ENCODE measurements around the gene KCNE1.
"Not testable (repeated sequence)": the region's sequence is repeated elsewhere in the genome, so short reads cannot be mapped to it uniquely, and the experiment has no call there.

KCNE1 gene

DNA sequence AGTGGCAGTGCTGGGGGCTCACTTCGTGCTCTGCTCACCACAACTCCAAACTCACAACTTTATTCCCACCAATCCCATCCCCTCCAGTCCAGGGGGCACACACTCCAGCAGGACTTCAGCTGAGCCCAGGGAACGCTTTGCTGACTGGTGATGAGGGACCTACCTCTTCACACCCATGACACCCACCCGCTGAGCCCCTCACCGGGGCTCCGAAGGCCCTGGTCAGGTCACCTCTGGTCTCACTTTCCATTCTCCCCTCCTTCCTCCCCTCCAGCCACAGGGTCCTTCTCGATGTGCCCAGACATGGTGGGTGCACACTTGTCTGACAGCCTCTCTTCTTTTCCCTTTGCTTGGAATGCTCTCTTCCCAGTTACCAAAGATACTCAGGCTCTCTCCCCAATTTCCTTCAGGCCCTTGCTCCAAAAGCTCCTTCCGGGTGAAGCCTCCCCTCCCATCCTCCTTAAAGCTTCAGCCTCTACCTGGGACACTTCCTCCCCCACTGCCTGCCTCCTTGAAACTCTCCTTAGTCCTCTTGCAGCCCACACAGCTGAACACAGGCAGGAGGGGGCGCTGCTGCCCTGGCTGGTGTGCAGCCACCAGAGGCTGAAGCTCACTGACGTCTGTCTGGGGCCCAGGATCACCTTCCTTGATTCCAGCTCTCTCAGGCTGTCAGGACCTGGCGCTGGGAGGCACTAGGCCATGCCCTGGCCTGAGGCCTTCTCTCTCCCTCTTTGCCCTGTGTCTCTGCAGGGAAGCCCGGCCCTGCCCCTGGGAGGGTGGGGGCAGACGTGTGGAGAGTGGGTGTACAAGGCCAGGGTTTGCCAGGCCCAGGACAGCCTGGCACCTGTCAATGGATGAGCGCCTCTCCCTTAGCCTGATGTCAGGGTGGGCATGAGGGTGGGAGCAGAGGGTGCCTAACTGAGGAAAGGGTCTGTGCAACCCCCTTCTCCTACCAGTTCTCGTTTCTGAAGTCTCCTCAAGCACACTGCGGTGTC, 1.6 kb downstream of the KCNE1 start:
- peak; percentile 81 for DNase-seq

GRCh38 chr21:34509151-34509550, 2.9 kb downstream of the KCNE1 start:
- no peak for DNase-seq

GRCh38 chr21:34504595-34504994, 7.4 kb downstream of the KCNE1 start:
- DNase-seq = no peak

DNA sequence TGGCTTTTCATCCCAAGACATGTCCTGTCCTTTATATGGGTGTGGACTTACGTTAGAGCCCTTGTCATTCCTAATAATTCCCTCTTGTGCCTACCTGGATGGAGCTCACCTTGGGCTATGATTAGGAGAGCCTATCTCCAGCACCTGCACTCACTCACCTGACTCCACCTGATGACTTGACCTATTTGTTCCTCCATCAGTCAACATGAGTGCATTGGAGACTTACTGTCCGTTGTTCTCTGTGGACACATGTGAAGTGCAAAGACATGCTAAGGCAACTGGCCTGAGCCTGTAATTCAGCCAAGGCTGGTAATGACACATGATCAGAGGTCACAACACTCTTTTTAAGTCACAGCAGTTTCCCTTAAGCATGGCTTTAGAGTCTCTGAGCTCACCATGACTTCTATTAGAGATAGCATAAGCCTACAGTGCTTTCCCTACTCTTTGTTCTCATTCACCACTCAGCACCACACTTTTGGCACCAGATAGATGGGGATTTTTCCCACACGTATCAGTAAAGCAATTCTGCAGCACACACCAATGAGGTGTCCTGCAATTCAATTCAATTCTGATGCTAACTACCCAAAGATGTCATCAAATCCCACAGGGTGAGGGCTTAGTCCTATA, 9.4 kb downstream of the KCNE1 start:
- DNase-seq = no peak

- no peak for DNase-seq
These were observed 10.3 kb downstream of the KCNE1 start for GRCh38 chr21:34501716-34502115.

DNA sequence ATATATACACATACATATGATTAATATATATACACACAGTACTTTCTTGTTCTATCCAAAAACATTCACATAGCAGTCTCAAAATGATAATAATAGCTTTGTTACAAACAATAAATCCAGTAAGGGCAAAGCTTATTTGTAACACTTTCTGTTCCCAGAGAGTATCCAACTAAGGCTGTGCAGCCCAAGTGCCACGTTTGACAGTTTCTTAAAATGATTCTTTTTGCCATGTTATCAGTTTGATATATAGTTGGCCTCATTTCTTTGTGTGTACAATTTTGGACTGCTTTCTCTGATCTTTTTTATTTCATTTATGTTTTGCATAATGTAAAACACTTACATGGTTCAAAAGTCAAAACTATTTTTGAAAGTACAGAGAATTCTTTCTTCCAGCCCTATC, 11.8 kb downstream of the KCNE1 start:
- no peak for DNase-seq

DNA sequence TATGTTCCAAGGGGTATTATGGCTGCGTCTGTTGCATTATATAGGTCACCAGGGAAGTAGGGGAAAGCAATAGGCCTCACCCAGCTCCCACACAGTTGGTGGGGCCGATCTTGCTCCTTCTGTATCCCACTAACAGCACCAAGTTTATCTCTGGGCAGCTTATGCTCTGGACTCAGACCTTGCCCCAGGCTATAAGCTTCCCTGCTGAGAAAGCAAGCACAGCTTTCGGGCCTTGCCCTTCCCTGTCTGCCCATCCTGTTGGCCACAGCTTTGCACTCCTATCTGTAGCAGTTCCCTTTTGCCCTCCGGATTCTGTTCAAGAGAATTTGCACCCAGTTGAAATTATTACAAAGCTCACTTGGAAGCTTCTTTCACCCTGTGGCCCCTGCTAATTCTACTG, 12.9 kb downstream of the KCNE1 start:
- no peak for DNase-seq

DNA sequence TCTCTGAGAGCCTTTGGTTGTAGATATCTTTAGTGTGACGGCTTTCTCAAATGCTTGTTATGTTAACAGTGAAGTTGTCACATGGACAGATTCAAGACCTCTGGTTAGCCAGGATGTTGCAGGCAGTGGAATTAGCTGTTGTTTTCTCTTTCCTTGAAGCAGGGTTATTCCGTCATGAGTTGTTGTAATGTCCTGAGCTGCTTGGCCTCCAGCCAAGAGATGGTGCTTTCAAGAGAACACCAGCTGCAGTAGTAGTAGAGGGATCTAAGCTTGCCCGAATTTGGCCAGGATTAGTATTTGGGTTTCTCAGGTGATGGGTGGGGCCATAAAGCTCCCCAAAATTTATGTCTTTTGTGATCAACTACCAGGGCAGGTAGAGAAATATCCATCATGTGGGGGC, 13.4 kb downstream of the KCNE1 start:
- no peak for DNase-seq

GRCh38 chr21:34483854-34484253, 28.2 kb downstream of the KCNE1 start:
- not testable (repeated sequence) for DNase-seq

DNA sequence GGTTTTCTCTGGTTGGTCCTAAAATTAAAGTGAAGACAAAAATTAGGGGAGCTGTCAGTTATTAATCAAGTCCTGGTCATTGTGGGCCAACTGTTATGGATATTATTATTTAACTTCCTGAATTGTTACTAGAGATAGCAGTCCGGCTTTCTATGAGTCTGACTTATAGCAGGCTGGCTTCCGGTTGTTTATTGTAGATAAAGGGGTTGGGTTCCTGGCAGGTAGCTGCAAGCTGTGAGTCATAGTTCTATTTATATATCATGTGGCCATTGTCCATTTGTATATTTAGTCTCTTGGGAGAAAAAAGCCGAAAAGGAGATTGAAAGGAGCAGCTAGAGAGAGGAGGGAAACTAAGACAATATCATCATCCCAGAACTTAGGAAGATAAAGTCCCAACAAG, 28.6 kb downstream of the KCNE1 start:
- not testable (repeated sequence) for DNase-seq

- not testable (repeated sequence) for DNase-seq
These were observed 44.7 kb downstream of the KCNE1 start for GRCh38 chr21:34467333-34467732.

- DNase-seq = not testable (repeated sequence)
These were observed 52.6 kb downstream of the KCNE1 start for GRCh38 chr21:34459426-34459825.

DNA sequence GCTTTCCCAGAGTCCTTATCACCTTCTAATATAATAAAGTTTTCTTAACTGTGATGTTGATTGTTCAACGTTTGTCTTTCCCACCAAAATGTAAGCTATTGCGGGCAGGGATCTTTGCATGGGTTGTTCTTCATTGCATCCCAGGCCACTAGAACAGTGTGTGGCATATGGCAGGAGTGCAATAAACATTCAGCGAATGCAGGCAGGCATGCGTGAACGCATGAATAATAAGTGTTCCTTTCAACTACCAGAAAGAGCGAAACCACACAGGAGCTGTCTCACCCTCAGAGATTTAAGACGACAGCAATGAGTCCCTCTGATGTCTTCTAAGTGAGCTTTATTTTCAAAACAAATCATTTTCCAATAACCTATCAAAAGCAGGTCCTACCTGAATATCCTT, 53.7 kb downstream of the KCNE1 start:
- DNase-seq = not testable (repeated sequence)

DNA sequence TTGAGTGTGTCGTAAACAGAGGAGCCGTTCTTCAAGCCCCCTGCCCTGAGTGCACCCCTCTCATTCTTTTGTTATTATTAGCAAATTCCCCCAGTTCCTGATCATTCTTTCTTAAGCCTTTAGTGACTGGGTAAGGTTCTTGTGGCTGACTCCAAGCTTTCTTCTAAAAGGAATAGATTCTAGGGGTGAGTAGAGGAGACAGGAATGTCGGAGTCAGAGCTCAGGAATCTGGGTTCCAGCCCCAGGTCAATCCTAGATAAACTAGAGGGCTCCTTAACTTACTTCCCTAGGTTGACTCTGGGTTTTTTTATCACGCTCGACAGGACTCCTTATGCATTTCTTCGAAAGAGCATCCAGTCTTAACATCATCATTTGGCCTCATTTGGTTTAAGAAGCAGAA, 55.8 kb downstream of the KCNE1 start:
- not testable (repeated sequence) for DNase-seq

GRCh38 chr21:34455628-34456027, 56.4 kb downstream of the KCNE1 start:
- DNase-seq = not testable (repeated sequence)

- DNase-seq = not testable (repeated sequence)
These were observed 65.0 kb downstream of the KCNE1 start for GRCh38 chr21:34447018-34447417.

GRCh38 chr21:34443486-34443885, 68.5 kb downstream of the KCNE1 start:
- not testable (repeated sequence) for DNase-seq

GRCh38 chr21:34429710-34430109, 82.3 kb downstream of the KCNE1 start:
- DNase-seq = not testable (repeated sequence)

DNA sequence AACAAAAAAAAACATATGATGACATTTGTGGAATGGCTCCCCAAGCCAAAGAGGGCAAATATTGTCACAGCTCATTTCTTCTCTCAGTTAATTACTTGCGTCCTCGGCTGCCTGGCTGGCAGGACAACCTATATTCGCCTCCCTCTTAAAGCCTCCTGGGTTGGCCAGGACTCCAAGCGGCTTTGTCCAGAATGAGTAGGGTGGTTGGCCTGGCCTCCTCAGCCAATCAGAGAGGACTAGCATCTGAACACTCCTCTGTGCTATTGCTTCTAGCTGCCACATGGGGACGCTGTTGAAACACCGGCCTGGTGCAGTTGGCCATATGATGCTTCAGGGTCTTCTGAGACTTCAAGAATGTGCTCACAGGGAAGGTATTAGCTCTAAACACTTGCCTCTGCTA, 83.6 kb downstream of the KCNE1 start:
- not testable (repeated sequence) for DNase-seq

GRCh38 chr21:34427339-34427738, 84.7 kb downstream of the KCNE1 start:
- DNase-seq = not testable (repeated sequence)

DNA sequence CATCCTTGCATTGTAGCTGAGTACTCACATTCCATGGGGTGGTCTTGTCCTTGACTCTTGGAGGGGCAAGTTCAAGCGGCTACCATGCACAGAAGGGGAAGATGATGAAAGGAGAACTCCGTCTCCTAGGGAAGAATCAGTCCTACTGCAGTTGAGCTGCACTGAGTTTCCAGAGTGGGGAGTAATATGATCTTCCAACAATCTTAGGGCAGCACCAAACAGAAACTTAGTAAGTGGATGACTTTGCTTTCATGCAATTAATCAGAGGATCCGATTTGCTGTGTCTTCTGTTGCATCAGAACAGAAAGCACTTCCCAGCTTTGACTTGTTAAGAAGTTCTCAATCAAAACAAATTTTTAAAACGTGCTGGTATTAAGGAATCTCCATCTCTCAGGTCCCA, 88.2 kb downstream of the KCNE1 start, which contains the start of gene SMIM34:
SMIM34 (minus strand) TSS at position 147 of the 400 bp plus-strand sequence; CDS start at position 35, 112 bp downstream.
- not testable (repeated sequence) for DNase-seq

DNA sequence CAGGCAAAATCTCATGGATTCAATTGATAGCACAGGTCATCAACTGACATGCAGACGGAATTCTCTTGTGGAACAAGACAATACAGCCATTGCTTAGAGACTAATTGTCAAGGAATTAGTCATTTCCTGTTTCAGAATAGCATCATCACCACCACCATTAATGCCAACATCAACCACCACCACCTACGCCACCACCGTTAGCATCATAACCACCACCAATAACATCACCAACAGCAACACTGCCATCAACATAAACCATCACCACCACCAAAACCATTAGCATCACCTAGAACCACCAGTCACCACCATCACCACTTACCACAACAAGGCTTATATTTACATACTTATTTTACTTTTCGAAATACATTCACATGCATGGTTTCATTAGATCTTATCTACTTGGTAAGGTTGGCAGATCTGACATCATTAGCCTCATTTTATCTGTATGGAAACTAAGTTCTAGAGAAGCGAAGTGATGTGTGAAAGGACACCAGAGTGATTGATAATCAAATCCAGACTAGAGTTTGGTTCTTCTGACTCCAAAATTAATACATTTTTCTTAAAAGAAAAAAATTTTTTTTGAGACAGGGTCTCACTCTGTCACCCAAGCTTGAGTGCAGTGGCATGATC, 94.4 kb downstream of the KCNE1 start:
- not testable (repeated sequence) for DNase-seq

DNA sequence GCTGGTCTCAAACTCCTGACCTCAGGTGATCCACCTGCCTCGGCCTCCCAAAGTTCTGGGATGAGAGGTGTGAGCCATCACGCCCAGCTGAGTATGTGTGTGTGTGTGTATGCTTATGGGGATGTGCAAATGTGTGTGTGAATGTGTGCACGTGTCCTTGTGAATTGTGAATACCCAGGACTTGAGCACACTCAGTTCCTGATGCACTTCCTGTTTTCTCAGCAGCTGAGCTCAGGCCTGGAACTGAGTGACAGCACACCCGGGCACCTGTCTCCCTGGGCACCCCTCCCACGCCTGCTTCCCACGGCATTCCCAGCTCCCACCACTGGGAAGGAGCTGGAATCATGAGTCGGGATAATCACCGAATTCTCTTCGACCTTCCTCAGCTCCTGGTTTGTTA, 104.7 kb downstream of the KCNE1 start:
- DNase-seq = not testable (repeated sequence)
